HG03025 (cell line): ENCODE results near the gene FAM81B.

Experiments
- ATAC-seq: cut with Tn5 transposase; IDR thresholded peaks from one replicate; pipeline ENCODE4 v1.9.1; 2021; ENCODE audit warnings: mild to moderate bottlenecking, moderate library complexity; ENCODE audit not compliant: unreplicated experiment, low FRiP score

Gene FAM81B

GRCh38 chr5:95454536-95454935, 63.4 kb downstream of the FAM81B start:
- ATAC-seq = no peak

- no peak for ATAC-seq
These were observed 69.5 kb downstream of the FAM81B start for GRCh38 chr5:95460665-95461064.

DNA sequence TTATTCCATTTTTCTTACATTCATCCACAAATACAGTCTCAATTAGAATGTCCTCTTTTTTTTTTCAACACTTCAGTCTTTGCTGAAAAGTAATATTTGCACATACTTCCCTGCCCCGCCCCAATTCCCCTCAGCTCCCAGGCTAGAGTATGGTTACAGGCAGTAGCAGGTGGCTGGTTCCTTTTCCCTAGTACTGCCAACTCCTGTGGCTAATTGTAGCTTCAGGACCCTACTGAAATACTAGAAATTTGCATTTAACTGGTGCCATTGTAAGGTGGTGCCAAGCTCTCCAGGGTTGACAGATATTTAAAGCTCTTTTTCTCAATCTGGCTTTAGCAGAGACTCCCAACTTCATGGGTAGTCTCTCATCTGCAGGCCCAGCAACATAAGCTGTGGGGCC, 80.3 kb downstream of the FAM81B start:
- ATAC-seq = no peak

DNA sequence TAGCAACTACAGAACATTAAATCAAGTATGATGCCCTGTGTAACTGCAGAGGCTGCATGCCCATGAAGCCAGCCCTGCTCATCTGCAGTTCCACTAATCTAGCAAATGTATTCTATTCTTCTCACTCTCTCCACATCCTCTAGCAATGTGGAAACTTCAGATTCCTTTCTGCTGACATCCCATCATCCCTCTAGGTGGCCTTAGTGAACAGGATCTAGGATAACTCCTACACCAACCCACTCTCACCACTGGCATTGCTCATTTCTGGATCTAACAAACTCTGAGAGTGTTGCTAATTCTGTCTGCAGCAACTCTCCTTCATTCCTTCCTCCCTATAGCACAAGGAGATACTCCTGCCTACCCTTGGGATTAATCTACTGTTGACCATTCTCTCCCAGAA, 80.8 kb downstream of the FAM81B start:
- no peak for ATAC-seq

- ATAC-seq = no peak
These were observed 93.3 kb downstream of the FAM81B start for GRCh38 chr5:95484421-95484820.

GRCh38 chr5:95486191-95486590, 95.0 kb downstream of the FAM81B start:
- ATAC-seq = no peak

- ATAC-seq = no peak
These were observed 96.7 kb downstream of the FAM81B start for GRCh38 chr5:95487880-95488279.
